KMS-11 (cell line): ENCODE data around the gene RBM38.

Experiments used
- H2AFZ ChIP-seq: fragments of 200-600 bp; sonication (generic); 2 replicates; pipeline ENCODE4 v1.6.1; 2016; ENCODE audit warnings: antibody characterized with exemption, mixed run types, low read depth
- H3K27ac ChIP-seq: fragments of 200-600 bp; sonication (generic); 2 replicates; pipeline ENCODE4 v1.6.1; 2016; ENCODE audit warnings: mild to moderate bottlenecking, mixed run types
- H3K27me3 ChIP-seq: fragments of 200-600 bp; sonication (generic); 2 replicates; pipeline ENCODE4 v1.6.1; 2017; ENCODE audit warnings: mild to moderate bottlenecking, low read depth, mixed run types, moderate library complexity; ENCODE audit not compliant: insufficient read depth
- H3K36me3 ChIP-seq: fragments of 200-600 bp; sonication (generic); 2 replicates; pipeline ENCODE4 v1.6.1; 2017; ENCODE audit warnings: mild to moderate bottlenecking, mixed run types; ENCODE audit not compliant: insufficient read depth
- H3K4me1 ChIP-seq: fragments of 200-600 bp; sonication (generic); 2 replicates; pipeline ENCODE4 v1.6.1; 2016; ENCODE audit warnings: mild to moderate bottlenecking, low read depth, mixed run types; ENCODE audit not compliant: poor library complexity, severe bottlenecking
- H3K4me2 ChIP-seq: fragments of 200-600 bp; sonication (generic); 2 replicates; pipeline ENCODE4 v1.7.0; 2016; ENCODE audit warnings: mild to moderate bottlenecking, mixed run types
- H3K4me3 ChIP-seq: fragments of 200-600 bp; sonication (generic); IDR thresholded peaks from 2 replicates; pipeline ENCODE4 v1.6.1; 2017; ENCODE audit warnings: low read depth, low read length, mixed read lengths; ENCODE audit not compliant: insufficient read depth
- H3K79me2 ChIP-seq: fragments of 200-600 bp; sonication (generic); 2 replicates; pipeline ENCODE4 v1.6.1; 2016; ENCODE audit warnings: low read depth, mixed run types; ENCODE audit not compliant: insufficient read depth
- H3K9ac ChIP-seq: fragments of 200-600 bp; sonication (generic); 2 replicates; pipeline ENCODE4 v1.6.1; 2016; ENCODE audit warnings: mild to moderate bottlenecking, mixed run types
- H4K20me1 ChIP-seq: fragments of 200-600 bp; sonication (generic); 2 replicates; pipeline ENCODE4 v1.6.1; 2016; ENCODE audit warnings: mild to moderate bottlenecking, mixed run types; ENCODE audit not compliant: insufficient read depth
- CTCF ChIP-seq: fragments of 200-600 bp; sonication (generic); conservative IDR thresholded peaks from 2 replicates; pipeline ENCODE4 v1.6.1; 2017; ENCODE audit warnings: low read depth, mild to moderate bottlenecking, antibody characterized with exemption, low read length, moderate library complexity, mixed read lengths

Gene RBM38

GRCh38 chr20:57391439-57392301 lies 474 bp downstream of the RBM38 start:
- TF ChIP-seq CTCF: no peak
- H3K9ac ChIP-seq: peak overlapping the region; percentile 61
- H3K4me3 ChIP-seq: no peak overlapping the region
- peaks cover 55% of the 10 kb centered on the region for H3K4me1 ChIP-seq
- H2AFZ ChIP-seq: no peak overlapping the region
- H3K79me2 ChIP-seq: peaks cover 48% of the 10 kb centered on the region
- H3K4me2 ChIP-seq: peak overlapping the region; percentile 72
- no peaks in the 10 kb centered on the region for H3K27me3 ChIP-seq
- 0 out of 2 replicates have a peak, but pooled peaks cover 6% of the 10 kb centered on the region for H4K20me1 ChIP-seq
- peaks cover 7% of the 10 kb centered on the region; the same call in 1 of the 2 replicates for H3K36me3 ChIP-seq
- peak overlapping the region; percentile 72 for H3K27ac ChIP-seq

- H3K27ac ChIP-seq: peak overlapping the region; percentile 72
- H3K4me3 ChIP-seq: no peak overlapping the region
- TF ChIP-seq CTCF: no peak
- H3K79me2 ChIP-seq: peaks cover 58% of the 10 kb centered on the region
- H3K4me2 ChIP-seq: peak overlapping the region; percentile 72
- no peak overlapping the region for H2AFZ ChIP-seq
- 0 out of 2 replicates have a peak, but pooled peaks cover 6% of the 10 kb centered on the region for H4K20me1 ChIP-seq
- peaks cover 7% of the 10 kb centered on the region; the same call in 1 of the 2 replicates for H3K36me3 ChIP-seq
- peak overlapping the region; percentile 61 for H3K9ac ChIP-seq
- peaks cover 65% of the 10 kb centered on the region for H3K4me1 ChIP-seq
- no peaks in the 10 kb centered on the region for H3K27me3 ChIP-seq
Observed at GRCh38 chr20:57392512-57393271, 1.5 kb downstream of the RBM38 start.

GRCh38 chr20:57393321-57394120 lies 2.3 kb downstream of the RBM38 start:
- H3K4me2 ChIP-seq: peak overlapping the region; percentile 72
- H3K36me3 ChIP-seq: peaks cover 7% of the 10 kb centered on the region; the same call in 1 of the 2 replicates
- no peaks in the 10 kb centered on the region for H3K27me3 ChIP-seq
- no peak for TF ChIP-seq CTCF
- peaks cover 72% of the 10 kb centered on the region for H3K4me1 ChIP-seq
- H3K79me2 ChIP-seq: peaks cover 58% of the 10 kb centered on the region
- H3K9ac ChIP-seq: peak overlapping the region; percentile 61; the same call in 1 of the 2 replicates
- peak overlapping the region; percentile 72 for H3K27ac ChIP-seq
- H4K20me1 ChIP-seq: 0 out of 2 replicates have a peak, but pooled peaks cover 6% of the 10 kb centered on the region
- no peak overlapping the region for H2AFZ ChIP-seq
- H3K4me3 ChIP-seq: no peak overlapping the region
